H1 (cell line): ENCODE measurements around the gene TCF4.

Experiments used
- CEBPB ChIP-seq: IDR thresholded peaks from 2 replicates; pipeline ENCODE4 v1.6.1; 2012; ENCODE audit warnings: low read depth, low read length
- CTCF ChIP-seq, 3 experiments: IDR thresholded peaks; 1 replicate in 2 of 3; 2 replicates in 1 of 3; pipeline versions ENCODE4 v1.5.1 to v1.6.1; 2011; ENCODE audit warnings: low read length in 3 of 3, mild to moderate bottlenecking in 3 of 3, inconsistent platforms in 2 of 3, low read depth in 1 of 3, moderate library complexity in 1 of 3; ENCODE audit not compliant: insufficient read depth in 1 of 3; ENCODE audit errors: control extremely low read depth in 1 of 3
- POLR2A ChIP-seq, 2 experiments: IDR thresholded peaks; 1 replicate in 1 of 2; 2 replicates in 1 of 2; pipeline ENCODE4 v1.6.1; 2011; ENCODE audit warnings: low read depth in 2 of 2, low read length in 2 of 2, mild to moderate bottlenecking in 2 of 2; ENCODE audit errors: control extremely low read depth in 1 of 2
- SP1 ChIP-seq: IDR thresholded peaks from 2 replicates; pipeline ENCODE4 v1.6.1; 2011; ENCODE audit warnings: low read depth, low read length
- TCF12 ChIP-seq: IDR thresholded peaks from 2 replicates; pipeline ENCODE4 v1.6.1; 2011; ENCODE audit warnings: low read depth, mild to moderate bottlenecking, low read length

- TF ChIP-seq TCF12 (no peak), CTCF (IDR thresholded peaks at IDR 0.05; ENCODE audit: control extremely low read depth in 1 of 3, insufficient read depth in 1 of 3, low read depth in 1 of 3, low read length in 3 of 3) (no peak), CEBPB (no peak), SP1 (no peak), POLR2A (IDR thresholded peaks at IDR 0.05; ENCODE audit: control extremely low read depth in 1 of 2, low read depth in 2 of 2, low read length in 2 of 2) (no peak)
Measured at GRCh38 chr18:55258088-55258487, 329.9 kb downstream of the TCF4 start.
